UCSD-AML1 (cell line): ENCODE data around the gene EXOC6.

ENCODE experiments used
- DNase-seq: peaks from one replicate; lab custom pipeline; 2025; ENCODE audit not compliant: unreplicated experiment; lab: John Stamatoyannopoulos, UW

Gene EXOC6

GRCh38 chr10:92848441-92849233 lies at the start of gene EXOC6:
EXOC6 (plus strand) TSS chr10:92848520; CDS start chr10:92848534, 14 bp downstream.
- peak; percentile 88 for DNase-seq

DNA sequence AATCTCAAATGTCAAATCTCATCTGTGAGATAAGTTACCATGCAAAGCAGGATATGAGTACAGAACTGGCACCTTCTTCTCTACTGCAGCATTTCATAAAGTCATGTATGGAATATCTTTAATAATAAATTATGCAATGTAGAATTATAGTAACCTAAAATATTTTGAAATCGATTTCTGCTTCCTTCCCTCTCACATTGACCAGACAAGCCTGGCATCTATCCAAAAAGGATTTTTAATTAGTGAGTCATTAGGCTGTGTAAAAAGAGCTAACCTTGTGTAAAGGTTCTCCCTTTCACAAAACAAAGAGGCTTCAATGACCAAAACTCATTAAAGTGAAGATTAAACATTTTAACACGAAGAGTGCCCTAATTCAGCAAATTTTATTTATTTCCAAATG lies 48.8 kb upstream of the EXOC6 start:
- DNase-seq: no peak

DNA sequence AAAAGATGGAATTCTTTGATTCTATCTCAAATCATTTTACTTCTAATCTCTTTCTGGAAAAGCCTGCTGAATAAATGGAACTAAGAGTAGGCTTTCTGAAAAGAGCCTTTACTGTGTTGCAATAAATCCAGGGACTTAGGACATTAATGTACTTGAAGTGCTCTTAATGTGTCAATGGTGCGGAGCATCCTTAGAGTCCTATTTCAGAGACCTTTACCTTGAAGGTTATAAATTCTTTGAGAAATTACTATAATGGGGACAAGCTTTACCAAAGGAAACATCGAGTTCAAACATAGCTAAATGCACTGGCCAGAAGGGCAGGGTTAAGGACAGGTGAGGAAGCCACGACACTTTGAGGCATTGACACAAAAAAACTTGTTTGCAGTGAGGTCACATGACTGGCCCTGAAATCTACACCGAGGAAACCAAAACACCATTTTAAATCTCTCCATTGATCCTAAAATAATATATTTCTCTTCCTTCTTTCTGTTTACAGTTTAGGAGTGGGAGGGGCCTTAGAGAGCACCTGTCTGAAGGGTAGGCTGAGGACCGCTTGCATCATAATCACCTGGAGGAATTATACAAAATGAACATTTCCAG lies 48.1 kb upstream of the EXOC6 start:
- no peak for DNase-seq

- DNase-seq: no peak
Measured at GRCh38 chr10:92801978-92802872, 46.1 kb upstream of the EXOC6 start.

DNA sequence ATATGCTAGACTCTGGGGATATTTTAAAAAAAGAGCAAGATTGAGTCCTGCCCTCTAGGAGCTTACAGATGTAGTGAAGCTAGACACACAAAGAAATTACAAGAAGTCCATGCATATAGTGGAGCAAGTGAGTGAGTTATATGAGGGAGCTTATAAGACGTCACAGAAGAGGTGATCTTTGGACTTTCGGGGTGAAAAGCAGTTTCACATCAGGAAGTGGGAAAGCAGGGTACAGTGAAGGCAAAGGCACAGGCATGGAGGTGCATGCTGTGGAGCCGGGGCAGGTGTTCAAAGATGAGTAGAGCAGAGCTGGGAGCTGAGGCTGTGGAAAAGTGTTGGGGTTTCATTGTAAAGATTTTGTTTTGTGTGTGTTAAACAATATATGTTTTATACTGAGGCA lies 38.5 kb upstream of the EXOC6 start:
- no peak for DNase-seq

DNA sequence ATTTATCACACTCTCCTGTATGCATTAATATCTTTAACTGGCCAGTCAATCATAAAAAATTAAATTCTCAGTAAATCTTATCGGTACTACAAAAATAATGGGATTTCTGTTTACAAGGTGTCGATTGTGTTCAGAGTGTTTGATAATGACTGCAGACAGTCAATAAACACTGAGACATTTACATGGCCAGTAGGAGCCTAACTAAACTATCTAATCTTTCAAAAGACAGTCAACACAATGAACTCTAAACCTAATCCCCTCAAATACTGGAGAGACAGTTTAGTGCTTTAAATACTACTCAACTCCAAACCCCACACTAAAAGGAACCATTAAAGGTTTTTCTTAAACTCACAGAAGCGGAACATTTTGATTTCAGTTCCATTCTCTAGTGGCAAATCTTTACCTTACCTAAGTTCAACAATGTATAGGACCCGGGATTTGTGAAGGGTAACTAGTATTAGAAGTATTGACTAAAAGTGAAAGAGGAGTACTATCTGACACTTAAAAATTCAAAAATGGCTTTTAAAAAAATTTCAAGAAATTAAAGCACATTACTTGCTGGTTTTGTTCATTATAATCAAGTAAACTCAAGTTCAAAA lies 37.3 kb upstream of the EXOC6 start:
- no peak for DNase-seq

DNA sequence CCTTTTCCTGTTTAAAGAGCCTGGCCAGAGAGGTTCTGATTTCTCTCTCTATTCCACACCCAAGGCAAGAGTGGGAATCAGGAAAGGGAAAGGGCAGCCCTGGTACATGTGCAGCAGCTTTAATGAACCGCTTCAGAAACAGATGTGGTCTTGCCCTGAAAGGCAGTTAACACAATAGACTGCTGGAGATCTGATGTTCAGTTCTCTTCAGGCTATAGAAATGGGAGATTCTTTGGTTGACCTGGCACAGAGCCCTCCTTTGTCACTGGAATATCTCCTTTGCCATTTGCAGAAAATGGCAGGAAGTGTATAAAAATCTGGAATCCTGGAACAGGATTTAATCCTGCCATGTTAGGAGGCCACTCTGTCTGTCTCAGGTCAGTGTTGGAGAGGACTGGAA lies 36.3 kb upstream of the EXOC6 start:
- DNase-seq: no peak

DNA sequence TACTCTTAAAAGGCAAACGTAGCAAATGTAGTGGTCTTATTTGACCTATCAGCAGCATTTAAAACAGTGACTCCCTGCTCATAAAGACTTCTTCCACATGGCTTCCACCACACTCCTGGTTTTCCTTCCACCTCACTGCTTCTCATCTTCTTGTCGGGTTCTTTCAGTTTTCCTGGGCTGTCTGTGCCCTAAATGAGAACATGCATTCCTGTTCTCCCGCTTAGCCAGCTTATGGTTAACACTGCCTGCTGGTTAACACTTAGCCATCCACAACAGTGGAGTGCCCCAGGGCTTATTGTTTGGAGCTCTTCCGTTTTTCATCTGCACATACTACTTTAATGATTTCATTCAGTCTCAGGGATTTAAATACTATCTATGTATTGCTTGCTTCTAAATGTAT lies 34.3 kb upstream of the EXOC6 start:
- no peak for DNase-seq

- no peak for DNase-seq
Measured at GRCh38 chr10:92814790-92815189, 33.5 kb upstream of the EXOC6 start.

- no peak for DNase-seq
Measured at GRCh38 chr10:92816091-92816531, 32.2 kb upstream of the EXOC6 start.

GRCh38 chr10:92822060-92822634 lies 26.2 kb upstream of the EXOC6 start:
- peak; percentile 22 for DNase-seq

DNA sequence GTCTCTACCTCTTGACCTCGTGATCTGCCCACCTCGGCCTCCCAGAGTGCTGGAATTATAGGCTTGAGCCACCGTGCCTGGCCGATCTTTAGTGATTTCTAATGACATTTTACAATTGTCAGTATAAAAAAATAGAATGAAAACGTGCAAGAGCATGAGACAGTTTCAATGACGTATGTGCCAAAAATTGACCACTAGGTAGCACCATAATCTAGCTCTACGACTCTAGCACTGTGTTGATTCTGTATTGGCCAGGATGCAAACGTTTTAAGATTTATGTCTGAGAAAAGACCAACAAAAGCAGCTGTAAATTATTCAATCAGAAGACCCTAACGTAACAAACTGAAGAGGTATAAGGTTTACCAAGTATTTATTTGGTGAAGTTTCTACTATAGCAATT lies 25.4 kb upstream of the EXOC6 start:
- no peak for DNase-seq

- no peak for DNase-seq
Measured at GRCh38 chr10:92826061-92826460, 22.3 kb upstream of the EXOC6 start.

DNA sequence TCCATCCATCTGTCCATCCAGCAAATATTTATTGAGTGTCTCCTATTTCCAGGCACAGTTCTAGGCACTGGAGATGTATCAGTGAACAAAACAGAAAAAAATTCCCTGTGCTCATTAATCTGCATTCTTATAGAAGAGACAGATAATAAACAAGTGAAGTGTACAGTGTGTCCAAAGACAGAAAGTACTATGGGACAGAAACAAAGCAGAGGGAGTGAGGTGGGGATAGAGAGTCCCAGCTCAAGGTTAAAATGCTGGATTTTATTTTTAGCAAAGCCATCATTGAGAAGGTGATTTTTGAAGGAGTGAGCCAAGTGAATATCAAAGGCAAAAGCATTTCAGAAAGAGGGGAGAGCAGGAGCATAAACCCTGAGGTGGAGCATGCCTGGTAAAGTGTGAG lies 21.8 kb upstream of the EXOC6 start:
- DNase-seq: no peak

GRCh38 chr10:92829042-92829785 lies 19.1 kb upstream of the EXOC6 start:
- no peak for DNase-seq

DNA sequence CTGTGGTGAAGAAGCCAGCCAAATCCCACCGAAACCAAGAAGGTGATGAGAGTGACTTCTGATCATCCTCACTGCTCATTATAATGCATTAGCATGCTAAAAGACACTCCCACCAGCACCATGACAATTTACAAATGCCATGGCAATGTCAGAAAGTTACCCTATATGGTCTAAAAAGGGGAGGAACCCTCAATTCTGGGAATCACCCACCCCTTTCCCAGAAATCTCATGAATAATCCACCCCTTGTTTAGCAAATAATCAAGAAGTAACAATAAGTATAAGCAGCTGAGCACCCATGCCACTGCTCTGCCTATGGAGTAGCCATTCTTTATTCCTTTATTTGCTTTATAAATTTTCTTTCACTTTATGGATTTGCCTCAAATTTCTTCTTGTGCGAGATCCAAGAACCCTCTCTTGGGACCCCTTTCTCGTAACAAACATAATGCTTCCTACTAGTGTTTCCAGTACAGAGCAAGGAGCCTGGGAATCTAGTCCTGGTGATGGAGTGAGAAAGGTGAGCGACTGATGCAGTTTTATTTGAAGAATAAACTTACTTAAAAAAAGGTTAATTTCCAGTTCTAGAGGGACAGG lies 18.4 kb upstream of the EXOC6 start:
- no peak for DNase-seq

- DNase-seq: peak; percentile 73
Measured at GRCh38 chr10:92830478-92831389, 17.6 kb upstream of the EXOC6 start.

GRCh38 chr10:92832121-92832520 lies 16.2 kb upstream of the EXOC6 start:
- DNase-seq: no peak
